Effector memory CD4-positive, alpha-beta T cell (primary cell): ENCODE data around the gene SF3B2.

ENCODE experiments used
- DNase-seq, 3 donors: peaks; one replicate each; pipeline ENCODE4 v3.0.0-alpha.2; 2020
- H3K27ac ChIP-seq: 2 replicates; pipeline ENCODE4 v1.7.0; 2013; ENCODE audit warnings: mild to moderate bottlenecking, low read length, moderate library complexity; ENCODE audit not compliant: insufficient read depth, poor library complexity, severe bottlenecking
- H3K27me3 ChIP-seq: replicated peaks from 2 replicates; pipeline ENCODE4 v1.7.0; 2013; ENCODE audit warnings: mild to moderate bottlenecking, low read length; ENCODE audit not compliant: insufficient read depth, control insufficient read depth, poor library complexity, severe bottlenecking
- H3K36me3 ChIP-seq: 2 replicates; pipeline ENCODE4 v1.7.0; 2013; ENCODE audit warnings: mild to moderate bottlenecking, low read length, moderate library complexity; ENCODE audit not compliant: control insufficient read depth, insufficient read depth
- H3K4me1 ChIP-seq: 2 replicates; pipeline ENCODE4 v1.7.0; 2013; ENCODE audit warnings: low read length, mild to moderate bottlenecking; ENCODE audit not compliant: control insufficient read depth, insufficient read depth, poor library complexity, severe bottlenecking
- H3K4me3 ChIP-seq: 2 replicates; pipeline ENCODE4 v1.7.0; 2013; ENCODE audit warnings: low read length, low read depth, mild to moderate bottlenecking; ENCODE audit not compliant: insufficient read depth, poor library complexity, severe bottlenecking
- H3K9me3 ChIP-seq: 2 replicates; pipeline ENCODE4 v1.7.0; 2013; ENCODE audit warnings: mild to moderate bottlenecking, low read length, moderate library complexity; ENCODE audit not compliant: control insufficient read depth

SF3B2 gene

DNA sequence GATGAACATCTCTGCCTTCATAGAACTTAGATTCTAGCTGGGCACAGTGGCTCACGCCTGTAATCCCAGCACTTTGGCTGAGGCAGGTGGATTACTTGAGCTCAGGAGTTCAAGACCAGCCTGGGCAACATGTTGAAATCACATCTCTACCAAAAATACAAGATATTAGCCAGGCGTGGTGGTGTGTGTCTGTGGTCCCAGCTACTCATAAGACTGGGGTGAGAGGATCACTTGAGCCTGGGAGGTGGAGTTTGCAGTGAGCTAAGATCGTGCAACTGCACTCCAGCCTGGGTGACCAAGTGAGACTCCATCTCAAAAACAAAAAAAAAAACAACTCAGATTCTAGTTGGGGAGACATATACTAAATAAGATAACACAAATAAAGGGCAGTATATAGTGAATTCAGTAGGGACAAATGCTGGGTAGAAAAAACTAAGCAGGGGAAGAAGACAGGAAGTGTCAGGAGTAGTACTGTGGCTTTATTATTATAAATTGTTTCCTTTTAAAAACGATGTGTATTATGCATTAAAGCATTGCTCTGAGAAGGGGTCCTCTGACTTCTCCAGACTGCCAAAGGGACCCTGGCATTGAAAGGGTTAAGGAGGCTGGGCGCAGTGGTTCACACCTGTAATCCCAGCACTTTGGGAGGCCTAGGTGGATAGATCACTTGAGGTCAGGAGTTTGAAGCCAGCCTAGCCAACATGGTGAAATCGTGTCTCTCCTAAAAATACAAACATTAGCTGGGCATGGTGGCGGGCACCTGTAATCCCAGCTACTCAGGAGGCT lies 64.6 kb downstream of the SF3B2 start:
- H3K4me3 ChIP-seq, result peak overlapping the region; percentile 10
- H3K36me3 ChIP-seq, result no peaks in the 10 kb centered on the region
- DNase-seq, result no peak
- H3K4me1 ChIP-seq, result peaks cover 79% of the 10 kb centered on the region
- peak overlapping the region; percentile 57 for H3K27ac ChIP-seq
- H3K27me3 ChIP-seq, result no peaks in the 10 kb centered on the region
- H3K9me3 ChIP-seq, result no peaks in the 10 kb centered on the region

DNA sequence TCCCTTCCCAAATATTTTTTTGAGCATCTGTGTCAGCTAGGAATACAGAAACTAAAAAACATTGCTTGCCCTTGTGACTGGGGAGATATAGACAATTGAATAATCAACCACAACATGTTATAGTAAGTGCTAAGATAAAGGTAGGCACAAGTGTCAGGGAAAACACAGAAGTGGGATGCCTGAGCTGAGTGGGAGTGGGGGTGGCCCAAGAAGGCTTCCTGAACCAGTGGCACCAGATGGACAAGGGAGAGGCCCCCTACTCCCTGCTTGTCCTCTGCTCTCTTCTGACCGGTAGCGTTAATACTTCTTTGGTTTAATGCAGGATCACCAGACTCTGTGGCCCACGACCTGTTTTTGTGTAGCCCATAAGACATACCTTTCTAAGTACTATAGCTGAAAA lies 66.7 kb downstream of the SF3B2 start:
- H3K27ac ChIP-seq, result no peak overlapping the region
- no peak for DNase-seq
- H3K4me1 ChIP-seq, result peaks cover 63% of the 10 kb centered on the region
- H3K36me3 ChIP-seq, result no peaks in the 10 kb centered on the region
- H3K9me3 ChIP-seq, result no peaks in the 10 kb centered on the region
- no peak overlapping the region for H3K4me3 ChIP-seq
- H3K27me3 ChIP-seq, result no peaks in the 10 kb centered on the region
